CD8-positive, alpha-beta memory T cell (primary cell): ENCODE results near the gene SLC9A9. TPM values are rescaled to one million over a fixed set of nuclear protein-coding genes. Genes with fewer than 3 reads are reported as not detected.
A peak's percentile ranks its signal among the peaks of the same experiment; 100 is the strongest.

Experiments
- CTCF ChIA-PET: fragments of 350-600 bp; sonication (Branson Sonifier 250); formaldehyde crosslinking; loops from one replicate; lab custom pipeline; 2021; ENCODE audit warnings: antibody characterized with exemption; lab: Charles Lee
- POLR2A ChIA-PET: fragments of 350-600 bp; sonication (Branson Sonifier 250); formaldehyde crosslinking; loops from one replicate; lab custom pipeline; 2021; ENCODE audit warnings: antibody characterized with exemption; lab: Charles Lee
- DNase-seq, 5 donors: peaks; one replicate each; pipeline versions ENCODE4 v3.0.0 to v3.0.0-alpha.2; 2020 to 2022; ENCODE audit warnings: mixed read lengths in 1 of 5
- H3K27ac ChIP-seq: one replicate; pipeline ENCODE4 v1.7.0; 2013; ENCODE audit warnings: low read depth, mild to moderate bottlenecking, low read length, moderate library complexity
- H3K27me3 ChIP-seq: 2 replicates; pipeline ENCODE4 v1.7.0; 2013; ENCODE audit warnings: low read length, mild to moderate bottlenecking; ENCODE audit not compliant: insufficient read depth, poor library complexity, severe bottlenecking
- H3K36me3 ChIP-seq: 2 replicates; pipeline ENCODE4 v1.7.0; 2013; ENCODE audit warnings: mild to moderate bottlenecking, low read length, moderate library complexity; ENCODE audit not compliant: insufficient read depth
- H3K4me1 ChIP-seq: 2 replicates; pipeline ENCODE4 v1.7.0; 2013; ENCODE audit warnings: mild to moderate bottlenecking, low read length, moderate library complexity; ENCODE audit not compliant: insufficient read depth
- H3K4me3 ChIP-seq: 2 replicates; pipeline ENCODE4 v1.7.0; 2013; ENCODE audit warnings: mild to moderate bottlenecking, low read length
- H3K9me3 ChIP-seq: 2 replicates; pipeline ENCODE4 v1.7.0; 2013; ENCODE audit warnings: mild to moderate bottlenecking, low read length
- H3K27ac Mint-ChIP-seq, 8 donors: one replicate each; pipeline ENCODE4 v1.8.0; 2020 to 2021; ENCODE audit warnings: mixed read lengths in 8 of 8, mild to moderate bottlenecking in 6 of 8, inconsistent platforms in 3 of 8, moderate library complexity in 3 of 8
- H3K27me3 Mint-ChIP-seq, 2 donors: one replicate each; pipeline ENCODE4 v1.8.0; 2020 to 2021; ENCODE audit warnings: mixed read lengths in 2 of 2, mild to moderate bottlenecking in 1 of 2, moderate library complexity in 1 of 2
- H3K36me3 Mint-ChIP-seq, 3 donors: one replicate each; pipeline ENCODE4 v1.8.0; 2020 to 2021; ENCODE audit warnings: mixed read lengths in 3 of 3, inconsistent platforms in 1 of 3, mild to moderate bottlenecking in 1 of 3
- H3K4me1 Mint-ChIP-seq, 3 donors: one replicate each; pipeline ENCODE4 v1.8.0; 2020 to 2021; ENCODE audit warnings: mixed read lengths in 3 of 3, inconsistent platforms in 1 of 3, mild to moderate bottlenecking in 1 of 3
- H3K4me3 Mint-ChIP-seq, 7 donors: one replicate each; pipeline ENCODE4 v1.8.0; 2020 to 2021; ENCODE audit warnings: mixed read lengths in 7 of 7, mild to moderate bottlenecking in 6 of 7, moderate library complexity in 4 of 7, inconsistent platforms in 2 of 7
- H3K9me3 Mint-ChIP-seq, 5 donors: one replicate each; pipeline ENCODE4 v1.8.0; 2020 to 2022; ENCODE audit warnings: mixed read lengths in 5 of 5, mild to moderate bottlenecking in 3 of 5, moderate library complexity in 2 of 5, inconsistent platforms in 1 of 5
- polyA plus RNA-seq: library from polyadenylated mRNA; unstranded; fragments of 300-500 nt; fragmentation: Illumina TruSeq; gene quantifications from one replicate; pipeline ENCODE4 v1.2.3, GENCODE V29; 2021
- total RNA-seq, 2 experiments: library from RNA; stranded (reverse); gene quantifications; one replicate each; pipeline ENCODE4 v1.2.3, GENCODE V29; 2021

SLC9A9 gene
- total and polyA plus RNA-seq, 3 experiments from 2014 or later = 1.2 to 18.0 (median 2.2) TPM

DNA sequence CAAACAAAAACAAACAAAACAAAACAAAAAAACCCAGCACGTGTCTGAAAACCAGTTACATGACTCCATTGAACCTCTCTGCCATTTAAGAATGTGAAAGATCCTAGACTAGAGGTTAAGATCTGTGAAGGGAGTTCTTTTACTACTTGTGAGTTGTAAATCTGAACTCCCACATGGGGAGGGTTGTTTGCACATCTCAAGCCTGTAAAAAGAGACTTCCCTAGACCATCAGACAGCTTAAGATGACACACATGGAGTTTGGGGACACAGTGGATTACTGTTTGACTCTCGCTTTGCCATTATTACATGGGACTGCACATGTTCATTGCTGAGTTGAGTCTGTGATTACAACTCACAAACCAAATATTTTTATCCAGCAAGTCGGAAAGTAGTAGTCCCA, 171.5 kb downstream of the SLC9A9 start:
- Mint-ChIP-seq H3K27me3 (no peaks in the 10 kb centered on the region), H3K9me3 (no peaks in the 10 kb centered on the region), H3K36me3 (peaks cover 0 to 3% (median 0%) of the 10 kb centered on the region in 3 donors), H3K4me1 (peaks cover 4 to 9% (median 5%) of the 10 kb centered on the region in 3 donors), H3K27ac (no peak overlapping the region), H3K4me3 (no peak overlapping the region)
- CTCF ChIA-PET = no interaction called here
- Histone ChIP-seq H3K36me3 (no peaks in the 10 kb centered on the region), H3K27me3 (no peaks in the 10 kb centered on the region), H3K9me3 (no peaks in the 10 kb centered on the region), H3K27ac (no peak overlapping the region), H3K4me1 (no peaks in the 10 kb centered on the region), H3K4me3 (no peak overlapping the region)
- no peak for DNase-seq
- POLR2A ChIA-PET = no interaction called here

DNA sequence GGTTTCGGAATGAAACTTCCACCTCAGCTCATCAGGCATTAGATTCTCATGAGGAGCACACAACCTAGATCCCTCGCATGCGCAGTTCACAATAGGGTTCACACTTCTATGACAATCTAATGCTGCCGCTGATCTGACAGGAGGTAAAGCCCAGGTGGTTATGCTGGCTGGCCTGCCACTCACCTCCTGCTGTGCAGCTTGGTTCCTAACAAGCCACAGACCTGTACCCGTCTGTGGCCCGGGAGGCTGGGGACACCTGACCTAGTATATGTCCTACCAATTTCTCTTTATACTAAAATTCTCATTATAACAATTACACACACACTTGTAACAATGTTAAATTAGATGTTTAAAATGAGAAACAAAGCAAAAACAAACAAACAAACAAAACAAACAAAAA, 172.2 kb downstream of the SLC9A9 start:
- no peak overlapping the region for H3K4me3 Mint-ChIP-seq
- H3K36me3 ChIP-seq = no peaks in the 10 kb centered on the region
- H3K27ac ChIP-seq = no peak overlapping the region
- H3K4me1 ChIP-seq = no peaks in the 10 kb centered on the region
- peak overlapping the region in 1 of 8 donors; percentile 38 for H3K27ac Mint-ChIP-seq
- H3K4me3 ChIP-seq = no peak overlapping the region
- H3K4me1 Mint-ChIP-seq = peaks cover 4 to 9% (median 5%) of the 10 kb centered on the region in 3 donors
- no peak for DNase-seq
- peaks cover 0 to 3% (median 0%) of the 10 kb centered on the region in 3 donors for H3K36me3 Mint-ChIP-seq
- ChIA-PET CTCF (no interaction called here), POLR2A (no interaction called here)
- H3K27me3 Mint-ChIP-seq = no peaks in the 10 kb centered on the region
- no peaks in the 10 kb centered on the region for H3K27me3 ChIP-seq
- H3K9me3 ChIP-seq = no peaks in the 10 kb centered on the region
- H3K9me3 Mint-ChIP-seq = no peaks in the 10 kb centered on the region

DNA sequence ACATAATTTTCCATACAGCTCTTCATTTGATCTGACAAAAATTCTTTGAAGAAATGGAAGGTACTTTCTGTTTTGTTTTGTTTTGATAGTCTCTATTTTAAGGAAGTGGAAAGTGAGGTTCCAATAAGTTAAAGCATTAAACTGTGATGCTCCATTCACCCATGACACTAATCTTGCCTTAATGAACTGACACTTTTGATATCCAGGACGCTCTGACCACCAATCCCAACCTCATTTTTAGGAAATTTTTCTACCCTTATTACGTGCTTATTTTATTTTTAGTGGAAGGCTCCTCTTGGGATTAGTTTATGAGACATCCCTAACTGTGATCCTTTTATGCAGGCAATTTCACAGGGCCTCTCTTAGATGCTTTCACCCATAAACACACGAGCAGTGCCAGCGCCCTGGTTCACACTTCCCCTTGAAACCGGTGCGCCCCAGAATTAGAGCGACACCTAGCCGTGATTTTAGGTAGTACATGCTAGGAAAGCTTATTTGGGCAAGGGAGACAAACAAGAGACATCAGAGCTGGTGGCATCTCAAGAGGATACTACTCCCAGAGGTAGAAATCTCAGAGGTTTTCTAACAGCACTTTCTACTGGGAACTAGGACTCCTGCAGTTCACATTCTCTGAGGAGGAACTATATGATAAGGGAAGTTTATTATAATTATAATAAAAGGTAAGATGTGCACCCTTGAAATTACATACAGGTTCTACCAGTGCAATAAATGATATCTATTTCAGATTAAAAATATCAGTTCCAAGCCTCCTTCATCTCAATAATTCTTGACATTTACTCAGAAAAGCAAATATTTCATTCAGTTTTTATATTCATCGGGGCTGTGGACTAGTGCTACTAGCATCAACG, 173.9 kb downstream of the SLC9A9 start:
- no peak overlapping the region for H3K27ac ChIP-seq

DNA sequence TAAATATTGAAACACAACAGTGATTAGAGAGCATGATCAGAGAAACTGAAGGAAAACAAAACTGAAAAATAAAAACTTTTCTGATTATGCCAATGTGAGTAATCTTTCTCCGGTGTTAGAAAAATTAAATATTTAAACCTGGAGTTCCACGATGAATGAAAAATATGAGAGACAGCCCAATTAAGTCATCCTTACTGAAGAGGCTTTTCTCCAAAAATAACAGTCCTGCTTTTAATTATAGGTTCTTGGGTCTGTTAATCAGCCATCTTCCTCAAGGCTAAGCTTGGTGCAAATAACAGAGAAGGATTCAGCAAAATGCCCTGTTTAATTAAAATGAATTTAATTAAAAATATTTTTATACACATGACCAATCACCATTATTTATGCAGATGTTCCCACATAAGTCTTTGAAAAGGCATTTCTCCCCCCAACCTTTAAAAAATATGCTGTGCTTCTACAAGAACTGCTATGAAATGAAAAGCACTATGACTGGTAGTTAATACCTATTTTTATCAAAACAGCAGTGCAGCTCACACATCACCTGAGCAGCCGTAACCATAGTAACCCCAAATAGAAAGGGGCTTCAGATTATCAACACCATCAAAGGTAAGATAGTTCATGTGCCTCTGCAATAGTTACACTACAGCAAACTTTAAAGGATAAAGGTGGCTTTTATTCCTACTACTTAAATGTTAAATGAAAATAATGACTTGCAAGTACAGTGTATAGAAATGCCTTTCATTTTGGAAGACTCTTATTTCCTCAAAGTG, 175.7 kb downstream of the SLC9A9 start:
- Mint-ChIP-seq H3K4me1 (peaks cover 4 to 9% (median 5%) of the 10 kb centered on the region in 3 donors), H3K36me3 (peaks cover 0 to 12% (median 6%) of the 10 kb centered on the region in 3 donors), H3K9me3 (peaks cover 0 to 2% (median 0%) of the 10 kb centered on the region in 5 donors), H3K4me3 (no peak overlapping the region), H3K27ac (no peak overlapping the region), H3K27me3 (no peaks in the 10 kb centered on the region)
- CTCF ChIA-PET = interaction anchor here (2.0 kb wide), 1 partner anchor 12 kb away, joined by 10 read pairs; no protein-coding TSS in a partner anchor
- Histone ChIP-seq H3K9me3 (no peaks in the 10 kb centered on the region), H3K27me3 (no peaks in the 10 kb centered on the region), H3K4me1 (no peaks in the 10 kb centered on the region), H3K36me3 (no peaks in the 10 kb centered on the region), H3K4me3 (no peak overlapping the region), H3K27ac (no peak overlapping the region)
- POLR2A ChIA-PET = no interaction called here
- no peak for DNase-seq

More for the DNA sequence above, 173.9 kb downstream of the SLC9A9 start:
- Histone ChIP-seq H3K27me3 (no peaks in the 10 kb centered on the region), H3K4me1 (no peaks in the 10 kb centered on the region), H3K36me3 (no peaks in the 10 kb centered on the region), H3K4me3 (no peak overlapping the region), H3K9me3 (no peaks in the 10 kb centered on the region)
- Mint-ChIP-seq H3K9me3 (no peaks in the 10 kb centered on the region), H3K27ac (peak overlapping the region in 4 of 8 donors; percentile 5 to 44 (median 18)), H3K4me1 (peaks cover 4 to 9% (median 5%) of the 10 kb centered on the region in 3 donors), H3K4me3 (peak overlapping the region in 3 of 7 donors; percentile 10 to 57 (median 28)), H3K36me3 (peaks cover 0 to 5% (median under 1%) of the 10 kb centered on the region in 3 donors), H3K27me3 (no peaks in the 10 kb centered on the region)
- CTCF ChIA-PET = interaction anchor here (0.6 to 2.1 kb wide), 11 partner anchors 9 to 549 kb away, joined by 3 to 13 read pairs (median 4); no protein-coding TSS in a partner anchor
- POLR2A ChIA-PET = interaction anchor here (0.8 to 0.9 kb wide), 2 partner anchors 8 to 1096 kb away, joined by 3 read pairs; partner anchors contain the start of gene ATR
- DNase-seq = peak; percentile 42 to 70 (median 57)

DNA sequence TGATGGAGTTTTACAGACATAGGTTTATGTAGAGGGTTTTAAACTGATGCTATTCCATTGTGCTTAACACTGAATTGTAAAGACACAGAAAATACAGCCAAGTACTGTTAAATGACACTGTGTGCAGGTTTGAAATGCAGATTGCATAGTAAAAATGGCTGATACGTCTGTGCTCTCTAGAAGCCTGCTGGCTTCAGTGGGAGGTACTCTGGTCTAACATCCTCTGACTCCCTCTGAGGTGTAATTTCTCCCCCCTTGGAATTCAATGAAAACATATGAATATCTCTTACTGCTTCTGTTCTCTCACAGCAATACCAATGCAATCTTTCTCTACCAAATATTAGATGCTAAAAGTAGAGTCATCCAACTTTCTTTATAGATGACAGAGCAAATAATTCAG, 176.6 kb downstream of the SLC9A9 start:
- no peaks in the 10 kb centered on the region for H3K36me3 ChIP-seq
- H3K27me3 Mint-ChIP-seq = no peaks in the 10 kb centered on the region
- no peaks in the 10 kb centered on the region for H3K27me3 ChIP-seq
- peaks cover 4 to 9% (median 5%) of the 10 kb centered on the region in 3 donors for H3K4me1 Mint-ChIP-seq
- no peak overlapping the region for H3K27ac Mint-ChIP-seq
- DNase-seq = no peak
- ChIA-PET POLR2A (no interaction called here), CTCF (no interaction called here)
- H3K9me3 Mint-ChIP-seq = peaks cover 0 to 2% (median 0%) of the 10 kb centered on the region in 5 donors
- no peak overlapping the region for H3K27ac ChIP-seq
- no peak overlapping the region for H3K4me3 Mint-ChIP-seq
- H3K36me3 Mint-ChIP-seq = peaks cover 0 to 13% (median 6%) of the 10 kb centered on the region in 3 donors
- H3K9me3 ChIP-seq = no peaks in the 10 kb centered on the region
- H3K4me3 ChIP-seq = no peak overlapping the region
- H3K4me1 ChIP-seq = no peaks in the 10 kb centered on the region

- Histone ChIP-seq H3K9me3 (no peaks in the 10 kb centered on the region), H3K36me3 (no peaks in the 10 kb centered on the region), H3K4me1 (no peaks in the 10 kb centered on the region), H3K27ac (no peak overlapping the region), H3K4me3 (no peak overlapping the region), H3K27me3 (no peaks in the 10 kb centered on the region)
- Mint-ChIP-seq H3K9me3 (peaks cover 0 to 18% (median 0%) of the 10 kb centered on the region in 5 donors), H3K4me1 (peaks cover 2 to 5% (median 3%) of the 10 kb centered on the region in 3 donors), H3K27me3 (no peaks in the 10 kb centered on the region), H3K4me3 (no peak overlapping the region), H3K36me3 (peaks cover 0 to 25% (median 8%) of the 10 kb centered on the region in 3 donors), H3K27ac (no peak overlapping the region)
- ChIA-PET POLR2A (no interaction called here), CTCF (no interaction called here)
- DNase-seq = no peak
Observed at GRCh38 chr3:143668924-143669790, 179.1 kb downstream of the SLC9A9 start.

GRCh38 chr3:143668385-143668784, 179.9 kb downstream of the SLC9A9 start:
- POLR2A ChIA-PET = no interaction called here
- H3K36me3 Mint-ChIP-seq = peaks cover 0 to 33% (median 8%) of the 10 kb centered on the region in 3 donors
- H3K27ac ChIP-seq = no peak overlapping the region

More at GRCh38 chr3:143668385-143668784, 179.9 kb downstream of the SLC9A9 start:
- Histone ChIP-seq H3K4me3 (no peak overlapping the region), H3K4me1 (no peaks in the 10 kb centered on the region), H3K9me3 (no peaks in the 10 kb centered on the region), H3K36me3 (no peaks in the 10 kb centered on the region), H3K27me3 (no peaks in the 10 kb centered on the region)
- Mint-ChIP-seq H3K4me3 (no peak overlapping the region), H3K27me3 (no peaks in the 10 kb centered on the region), H3K9me3 (peaks cover 0 to 25% (median 0%) of the 10 kb centered on the region in 5 donors), H3K4me1 (no peaks in the 10 kb centered on the region), H3K27ac (no peak overlapping the region)
- CTCF ChIA-PET = no interaction called here
- no peak for DNase-seq
